Endothelial cell of umbilical vein (primary cell): ENCODE measurements around the gene CCSER1.

Experiments used
- CTCF ChIP-seq, 2 donors: IDR thresholded peaks; 1 replicate in 1 of 2; 2 replicates in 1 of 2; pipeline ENCODE4 v1.5.1; 2011; ENCODE audit warnings: low read length in 2 of 2, mild to moderate bottlenecking in 2 of 2, moderate library complexity in 2 of 2, control low read depth in 1 of 2, inconsistent platforms in 1 of 2, low read depth in 1 of 2; ENCODE audit not compliant: insufficient read depth in 1 of 2; ENCODE audit errors: extremely low read depth in 1 of 2
- FOS ChIP-seq: IDR thresholded peaks from 2 replicates; pipeline ENCODE4 v1.6.1; 2011; ENCODE audit warnings: mild to moderate bottlenecking, low read length, moderate library complexity, borderline replicate concordance; ENCODE audit not compliant: insufficient read depth

- TF ChIP-seq FOS (no peak), CTCF (IDR thresholded peaks at IDR 0.05; ENCODE audit: extremely low read depth in 1 of 2, insufficient read depth in 1 of 2, low read depth in 1 of 2, low read length in 2 of 2) (no peak)
These were observed 1129.6 kb downstream of the CCSER1 start for GRCh38 chr4:91256751-91257150.
